ENCODE results near the gene LGI2.

The LGI2 gene

GRCh38 chr4:24992968-24993367 is 37.8 kb downstream of the LGI2 start:
- no peak for DNase-seq

GRCh38 chr4:24991015-24991414 is 39.7 kb downstream of the LGI2 start:
- DNase-seq, result no peak

- DNase-seq, result no peak
Measured at GRCh38 chr4:24989327-24989726, 41.4 kb downstream of the LGI2 start.

- peak; percentile 33 for DNase-seq
Measured at GRCh38 chr4:24988776-24989175, 42.0 kb downstream of the LGI2 start.

- no peak for DNase-seq
Measured at GRCh38 chr4:24984602-24985532, 45.9 kb downstream of the LGI2 start.

GRCh38 chr4:24980740-24981139 is 50.0 kb downstream of the LGI2 start:
- no peak for DNase-seq

- DNase-seq, result peak; percentile 51
Measured at GRCh38 chr4:24980064-24980690, 50.6 kb downstream of the LGI2 start.

- no peak for DNase-seq
Measured at GRCh38 chr4:24979554-24979953, 51.2 kb downstream of the LGI2 start.

GRCh38 chr4:24978291-24979075 is 52.3 kb downstream of the LGI2 start:
- DNase-seq, result no peak

- DNase-seq, result no peak
Measured at GRCh38 chr4:24975510-24975909, 55.2 kb downstream of the LGI2 start.

- DNase-seq, result no peak
Measured at GRCh38 chr4:24973747-24974601, 56.8 kb downstream of the LGI2 start.

GRCh38 chr4:24973404-24973746 is 57.4 kb downstream of the LGI2 start:
- DNase-seq, result no peak

GRCh38 chr4:24971192-24971591 is 59.6 kb downstream of the LGI2 start:
- DNase-seq, result peak; percentile 40

- no peak for DNase-seq
Measured at GRCh38 chr4:24970635-24971034, 60.1 kb downstream of the LGI2 start.

GRCh38 chr4:24970191-24970590 is 60.6 kb downstream of the LGI2 start:
- no peak for DNase-seq

GRCh38 chr4:24969486-24969885 is 61.3 kb downstream of the LGI2 start:
- DNase-seq, result no peak

- DNase-seq, result no peak
Measured at GRCh38 chr4:24968992-24969391, 61.8 kb downstream of the LGI2 start.

GRCh38 chr4:24968278-24968677 is 62.5 kb downstream of the LGI2 start:
- DNase-seq, result no peak

GRCh38 chr4:24967346-24967745 is 63.4 kb downstream of the LGI2 start:
- DNase-seq, result no peak

GRCh38 chr4:24966076-24966475 is 64.7 kb downstream of the LGI2 start:
- no peak for DNase-seq

GRCh38 chr4:24965627-24966026 is 65.1 kb downstream of the LGI2 start:
- peak; percentile 8 for DNase-seq

- no peak for DNase-seq
Measured at GRCh38 chr4:24963277-24963676, 67.5 kb downstream of the LGI2 start.

GRCh38 chr4:24957886-24958285 is 72.9 kb downstream of the LGI2 start:
- DNase-seq, result no peak
